ENCODE measurements around the gene CYP2A6. TPM values are rescaled to one million over a fixed set of nuclear protein-coding genes. Genes with fewer than 3 reads are reported as not detected.
A peak's percentile ranks its signal among the peaks of the same experiment; 100 is the strongest.

Gene CYP2A6
- total RNA-seq, 1 experiment from 2014 or later = not detected

DNA sequence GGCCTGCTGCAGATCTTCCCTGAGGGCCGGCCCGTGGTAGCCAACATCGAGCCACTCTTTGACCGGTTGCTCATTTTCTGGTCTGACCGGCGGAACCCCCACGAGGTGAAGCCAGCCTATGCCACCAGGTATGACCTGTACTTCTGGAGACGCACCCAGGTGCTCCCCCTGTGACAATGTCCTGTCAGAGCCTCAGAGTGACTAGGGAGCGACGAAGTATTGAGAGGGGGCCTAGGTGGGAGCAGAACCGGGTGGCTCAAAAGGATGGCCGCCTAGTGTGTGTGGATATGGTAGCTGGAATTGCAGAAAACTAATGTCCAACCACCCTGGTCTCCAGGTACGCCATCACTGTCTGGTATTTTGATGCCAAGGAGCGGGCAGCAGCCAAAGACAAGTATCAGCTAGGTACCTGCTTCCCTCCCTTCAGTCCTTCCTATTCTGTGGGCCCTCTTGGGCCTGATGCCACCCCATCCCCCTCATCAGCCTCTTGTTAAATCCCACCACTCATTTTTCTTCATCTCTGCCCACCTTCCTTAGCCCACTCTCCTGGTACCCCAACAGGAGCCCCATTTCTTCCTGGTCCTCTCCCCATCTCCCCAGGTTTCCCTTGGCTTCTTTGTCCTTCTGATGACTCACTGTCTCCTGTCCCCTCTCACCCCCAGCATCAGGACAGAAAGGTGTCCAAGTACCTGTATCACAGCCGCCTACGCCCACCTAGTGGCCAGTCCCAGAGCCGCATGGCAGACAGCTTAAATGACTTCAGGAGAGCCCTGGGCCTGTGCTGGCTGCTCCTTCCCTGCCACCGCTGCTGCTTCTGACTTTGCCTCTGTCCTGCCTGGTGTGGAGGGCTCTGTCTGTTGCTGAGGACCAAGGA, 42.9 kb downstream of the CYP2A6 start:
- BruUV-seq (replicated peaks) = no TSS peak
- Mint-ChIP-seq H3K4me3 (ENCODE audit: low read depth, unreplicated experiment) (peak overlapping the region; percentile 7), H3K27me3 (ENCODE audit: unreplicated experiment) (no peaks in the 10 kb centered on the region), H3K36me3 (ENCODE audit: insufficient read depth, unreplicated experiment) (peaks cover 91% of the 10 kb centered on the region), H3K9me3 (ENCODE audit: low read depth, unreplicated experiment) (no peaks in the 10 kb centered on the region), H3K27ac (ENCODE audit: unreplicated experiment) (peak overlapping the region; percentile 72), H3K4me1 (ENCODE audit: low read depth, unreplicated experiment) (peaks cover 70% of the 10 kb centered on the region)
- TF ChIP-seq, protein P1, sequence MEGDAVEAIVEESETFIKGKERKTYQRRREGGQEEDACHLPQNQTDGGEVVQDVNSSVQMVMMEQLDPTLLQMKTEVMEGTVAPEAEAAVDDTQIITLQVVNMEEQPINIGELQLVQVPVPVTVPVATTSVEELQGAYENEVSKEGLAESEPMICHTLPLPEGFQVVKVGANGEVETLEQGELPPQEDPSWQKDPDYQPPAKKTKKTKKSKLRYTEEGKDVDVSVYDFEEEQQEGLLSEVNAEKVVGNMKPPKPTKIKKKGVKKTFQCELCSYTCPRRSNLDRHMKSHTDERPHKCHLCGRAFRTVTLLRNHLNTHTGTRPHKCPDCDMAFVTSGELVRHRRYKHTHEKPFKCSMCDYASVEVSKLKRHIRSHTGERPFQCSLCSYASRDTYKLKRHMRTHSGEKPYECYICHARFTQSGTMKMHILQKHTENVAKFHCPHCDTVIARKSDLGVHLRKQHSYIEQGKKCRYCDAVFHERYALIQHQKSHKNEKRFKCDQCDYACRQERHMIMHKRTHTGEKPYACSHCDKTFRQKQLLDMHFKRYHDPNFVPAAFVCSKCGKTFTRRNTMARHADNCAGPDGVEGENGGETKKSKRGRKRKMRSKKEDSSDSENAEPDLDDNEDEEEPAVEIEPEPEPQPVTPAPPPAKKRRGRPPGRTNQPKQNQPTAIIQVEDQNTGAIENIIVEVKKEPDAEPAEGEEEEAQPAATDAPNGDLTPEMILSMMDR (IDR thresholded peaks at IDR 0.05; ENCODE audit: unreplicated experiment) = peak; percentile 41
- intact Hi-C loops (cut with micrococcal nuclease; ENCODE audit: unreplicated experiment) = loop anchor here (5.0 kb wide), 1 partner anchor 145 kb away; no protein-coding TSS in a partner anchor
- CTCF ChIA-PET = interaction anchor here (1.0 kb wide), 2 partner anchors 29 to 83 kb away, joined by 3 to 4 read pairs; partner anchors contain the start of gene RAB4B
- DNase-seq = peak; percentile 78

DNA sequence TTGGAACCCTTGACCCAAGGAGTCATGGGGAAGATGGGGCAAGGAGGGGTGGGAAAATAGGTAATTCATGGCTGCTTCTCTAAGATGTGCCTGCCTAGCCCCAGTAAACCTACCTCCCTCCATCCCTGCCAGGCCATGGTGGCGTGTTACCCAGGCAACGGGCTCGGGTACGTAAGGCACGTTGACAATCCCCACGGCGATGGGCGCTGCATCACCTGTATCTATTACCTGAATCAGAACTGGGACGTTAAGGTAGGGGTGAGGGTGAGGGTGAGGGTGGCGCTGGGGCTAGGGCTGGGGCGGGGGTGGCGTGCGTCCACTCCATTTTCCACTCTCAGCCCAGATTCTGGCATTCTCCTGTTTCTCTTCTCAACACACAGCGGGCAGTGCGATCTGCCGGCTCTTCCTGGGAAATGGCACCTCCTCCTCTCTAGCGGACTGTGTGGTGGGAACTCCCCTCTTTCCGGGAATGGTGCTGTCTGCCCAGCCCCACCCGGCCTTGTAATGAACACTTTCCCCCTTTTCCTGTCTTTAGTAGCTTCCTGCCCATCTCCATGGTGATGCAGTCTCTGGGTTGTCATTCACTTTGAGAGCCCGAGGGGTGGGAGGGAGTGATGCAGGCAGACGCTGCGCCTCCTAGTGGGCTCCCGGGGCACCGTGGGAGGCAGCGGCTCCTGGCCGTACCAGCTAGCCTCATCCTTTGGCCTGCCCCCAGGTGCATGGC, 43.7 kb downstream of the CYP2A6 start:
- Mint-ChIP-seq H3K36me3 (ENCODE audit: insufficient read depth, unreplicated experiment) (peaks cover 89% of the 10 kb centered on the region), H3K4me3 (ENCODE audit: low read depth, unreplicated experiment) (no peak overlapping the region), H3K4me1 (ENCODE audit: low read depth, unreplicated experiment) (peaks cover 75% of the 10 kb centered on the region), H3K9me3 (ENCODE audit: low read depth, unreplicated experiment) (no peaks in the 10 kb centered on the region), H3K27me3 (ENCODE audit: unreplicated experiment) (no peaks in the 10 kb centered on the region), H3K27ac (ENCODE audit: unreplicated experiment) (peak overlapping the region; percentile 36)
- TF ChIP-seq, protein P1 (IDR thresholded peaks at IDR 0.05; ENCODE audit: unreplicated experiment) = peak; percentile 15
- intact Hi-C loops (cut with micrococcal nuclease; ENCODE audit: unreplicated experiment) = loop anchor here (5.0 kb wide), 1 partner anchor 144 kb away; no protein-coding TSS in a partner anchor
- BruUV-seq (replicated peaks) = no TSS peak
- CTCF ChIA-PET = no interaction called here
- no peak for DNase-seq

DNA sequence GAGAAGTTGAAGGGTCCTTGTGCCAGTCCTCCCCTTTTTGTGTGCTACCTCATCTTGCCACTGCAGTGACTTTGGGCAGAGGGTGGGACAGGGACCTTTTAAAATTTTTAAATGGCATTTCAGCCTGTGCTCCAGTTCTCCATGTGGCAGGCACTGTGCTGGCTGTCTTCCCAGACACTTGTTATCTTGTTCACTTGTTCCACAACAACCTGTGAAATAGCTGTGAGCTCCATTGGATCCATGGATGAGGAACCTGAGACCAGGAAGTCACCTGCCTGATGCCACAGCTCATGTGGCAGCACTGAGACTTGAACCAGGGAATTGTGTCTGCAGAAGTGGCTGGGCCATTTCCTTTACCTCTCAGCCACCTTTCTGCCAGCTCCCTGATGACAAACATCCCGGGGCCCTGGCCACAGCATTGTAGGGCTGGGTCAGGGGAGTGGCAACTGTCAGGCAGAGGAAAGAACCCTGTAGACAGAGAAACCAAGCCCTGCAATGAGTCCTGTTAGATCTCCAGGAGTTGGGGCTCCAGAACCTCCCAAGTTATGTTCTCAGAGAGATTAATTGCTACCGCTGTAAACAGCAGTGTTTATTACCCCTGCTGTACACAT, 44.9 kb downstream of the CYP2A6 start:
- peaks cover 78% of the 10 kb centered on the region for H3K4me1 Mint-ChIP-seq (ENCODE audit: low read depth, unreplicated experiment)
- H3K9me3 Mint-ChIP-seq (ENCODE audit: low read depth, unreplicated experiment) = no peaks in the 10 kb centered on the region
- TF ChIP-seq, protein P1 (IDR thresholded peaks at IDR 0.05; ENCODE audit: unreplicated experiment) = no peak
- H3K36me3 Mint-ChIP-seq (ENCODE audit: insufficient read depth, unreplicated experiment) = peaks cover 89% of the 10 kb centered on the region
- no peak overlapping the region for H3K4me3 Mint-ChIP-seq (ENCODE audit: low read depth, unreplicated experiment)
- no TSS peak for BruUV-seq (replicated peaks)
- no peaks in the 10 kb centered on the region for H3K27me3 Mint-ChIP-seq (ENCODE audit: unreplicated experiment)
- DNase-seq = no peak
- no peak overlapping the region for H3K27ac Mint-ChIP-seq (ENCODE audit: unreplicated experiment)
- CTCF ChIA-PET = no interaction called here
- intact Hi-C loops (cut with micrococcal nuclease; ENCODE audit: unreplicated experiment) = loop anchor here (5.0 kb wide), 1 partner anchor 143 kb away; no protein-coding TSS in a partner anchor

DNA sequence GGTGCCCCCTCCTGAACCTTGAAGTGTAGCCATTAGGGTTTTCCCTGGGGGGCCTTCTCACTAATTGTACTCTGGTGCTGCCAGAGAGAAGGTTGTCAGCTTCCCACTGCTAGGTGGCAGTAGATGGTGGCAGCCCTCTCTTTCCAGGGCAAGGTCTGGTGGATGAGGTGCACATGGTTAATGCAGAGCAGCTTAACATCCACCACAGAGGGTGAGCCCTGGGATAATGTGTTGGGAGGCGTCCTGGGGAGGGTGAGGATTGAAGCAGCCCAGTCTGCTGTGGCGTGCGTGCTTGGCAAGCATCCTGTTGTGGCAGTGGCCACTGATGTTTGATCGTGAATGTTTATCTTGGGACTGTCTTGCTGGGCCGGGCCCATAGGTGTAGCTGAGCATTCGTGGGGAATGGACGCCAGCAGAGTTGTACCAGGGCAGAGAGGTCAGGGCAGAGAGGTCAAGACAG, 45.4 kb downstream of the CYP2A6 start:
- H3K4me1 Mint-ChIP-seq (ENCODE audit: low read depth, unreplicated experiment) = peaks cover 81% of the 10 kb centered on the region
- H3K4me3 Mint-ChIP-seq (ENCODE audit: low read depth, unreplicated experiment) = no peak overlapping the region
- TF ChIP-seq, protein P1 (IDR thresholded peaks at IDR 0.05; ENCODE audit: unreplicated experiment) = no peak
- no peak overlapping the region for H3K27ac Mint-ChIP-seq (ENCODE audit: unreplicated experiment)
- intact Hi-C loops (cut with micrococcal nuclease; ENCODE audit: unreplicated experiment) = loop anchor here (5.0 kb wide), 1 partner anchor 143 kb away; no protein-coding TSS in a partner anchor
- no TSS peak for BruUV-seq (replicated peaks)
- CTCF ChIA-PET = interaction anchor here (0.6 kb wide), 1 partner anchor 52 kb away, joined by 3 read pairs; no protein-coding TSS in a partner anchor
- H3K9me3 Mint-ChIP-seq (ENCODE audit: low read depth, unreplicated experiment) = no peaks in the 10 kb centered on the region
- H3K36me3 Mint-ChIP-seq (ENCODE audit: insufficient read depth, unreplicated experiment) = peaks cover 89% of the 10 kb centered on the region
- no peak for DNase-seq
- H3K27me3 Mint-ChIP-seq (ENCODE audit: unreplicated experiment) = no peaks in the 10 kb centered on the region

Data from Calu3 (cell line).